COR-L47 (cell line): ENCODE measurements around the gene OR10H5.
"Not testable (repeated sequence)": the region's sequence is repeated elsewhere in the genome, so short reads cannot be mapped to it uniquely, and the experiment has no call there.

ENCODE experiments used
- DNase-seq: peaks from one replicate; lab custom pipeline; 2025; lab: John Stamatoyannopoulos, UW

The OR10H5 gene

DNA sequence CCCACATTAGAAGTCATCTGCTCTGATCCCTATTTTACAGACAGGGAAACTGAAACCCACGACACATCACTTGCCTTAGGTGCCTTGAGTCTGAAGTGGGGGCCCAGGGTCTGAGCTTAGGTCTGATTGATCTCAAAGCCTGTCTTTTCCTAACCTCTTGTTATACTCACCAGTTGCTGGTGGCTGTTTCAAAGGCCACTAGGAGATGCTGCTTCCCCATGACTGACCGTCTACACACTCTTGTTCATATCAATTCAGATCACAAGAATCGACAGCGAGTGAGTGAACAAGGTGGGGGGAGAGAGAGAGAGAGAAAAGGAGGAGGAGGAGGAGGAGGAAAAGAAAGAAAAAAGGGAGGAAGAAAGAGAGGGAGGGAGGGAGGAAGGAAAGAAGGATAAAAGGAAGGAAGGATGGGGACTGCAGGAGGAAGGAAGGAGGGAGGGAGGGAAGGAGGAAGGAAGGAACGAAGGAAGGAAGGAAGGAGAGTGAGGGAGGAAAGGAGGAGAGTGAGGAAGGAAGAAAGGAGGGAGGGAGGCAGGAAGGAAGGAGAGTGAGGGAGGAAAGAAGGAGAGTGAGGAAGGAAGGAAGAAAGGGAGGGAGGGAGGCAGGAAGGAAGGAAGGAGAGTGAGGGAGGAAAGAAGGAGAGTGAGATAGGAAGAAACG is 24.7 kb downstream of the OR10H5 start:
- DNase-seq, result no peak

DNA sequence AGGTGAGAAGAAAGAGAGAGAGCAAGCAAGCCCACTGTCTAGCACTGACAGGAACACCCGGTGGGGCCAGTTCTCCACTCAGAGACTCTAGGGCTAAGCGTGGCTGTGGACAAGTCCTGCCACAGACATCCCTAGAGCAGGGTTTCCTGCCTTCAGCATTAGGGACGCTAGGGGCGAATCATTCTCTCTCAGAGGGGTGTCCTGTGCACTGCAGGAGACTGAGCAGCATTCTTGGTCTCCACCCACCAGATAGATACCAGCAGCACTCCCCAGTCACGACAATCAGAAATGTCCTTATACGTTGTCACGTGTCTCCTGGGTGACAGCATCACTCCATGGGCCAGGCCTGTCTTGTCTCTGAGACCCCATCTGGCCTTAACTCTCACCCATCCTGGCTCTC is 26.5 kb downstream of the OR10H5 start:
- DNase-seq, result no peak

DNA sequence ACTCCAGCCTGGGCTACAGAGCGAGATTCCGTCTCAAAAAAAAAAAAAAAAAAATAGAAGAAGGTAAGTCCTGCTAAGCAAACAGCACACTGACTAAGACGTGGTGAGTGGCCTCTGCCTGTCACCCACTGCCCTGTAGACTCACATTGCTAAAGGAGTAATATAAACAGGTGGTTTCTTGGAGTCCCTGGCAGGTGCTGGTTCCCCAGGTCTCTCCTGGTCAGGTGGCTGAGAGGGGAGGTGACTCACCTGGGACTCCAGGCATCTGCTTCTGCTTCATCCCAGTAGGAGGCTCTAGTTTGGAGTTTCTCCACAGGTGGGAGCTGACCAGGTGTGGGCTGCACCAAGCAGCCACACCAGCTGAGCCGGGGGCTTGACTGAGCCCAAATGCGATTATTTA is 27.8 kb downstream of the OR10H5 start, which contains the start of gene OR10H1:
Gene OR10H1, minus strand, starts transcription at position 359 of the 400 bp plus-strand sequence. CDS start 7,627 bp downstream, outside the sequence.
- no peak for DNase-seq

DNA sequence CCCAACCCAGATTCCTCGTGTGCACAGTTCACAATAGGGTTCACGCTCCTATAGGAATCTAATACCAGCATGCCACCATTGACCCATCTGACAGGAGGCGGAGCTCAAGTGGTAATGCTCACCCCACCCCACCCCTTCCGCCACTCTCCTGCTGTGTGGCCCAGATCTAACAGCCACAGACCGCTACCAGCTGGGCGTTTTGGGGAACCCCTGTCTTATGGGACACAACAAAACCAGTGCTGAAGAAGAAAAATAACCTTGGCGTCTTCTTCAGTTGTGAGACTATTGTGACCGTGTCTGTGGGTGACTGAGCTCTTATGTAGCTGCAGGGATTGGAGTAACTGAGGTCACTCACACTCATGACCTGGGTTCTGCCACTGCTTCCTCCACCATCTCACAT is 33.2 kb downstream of the OR10H5 start:
- no peak for DNase-seq

DNA sequence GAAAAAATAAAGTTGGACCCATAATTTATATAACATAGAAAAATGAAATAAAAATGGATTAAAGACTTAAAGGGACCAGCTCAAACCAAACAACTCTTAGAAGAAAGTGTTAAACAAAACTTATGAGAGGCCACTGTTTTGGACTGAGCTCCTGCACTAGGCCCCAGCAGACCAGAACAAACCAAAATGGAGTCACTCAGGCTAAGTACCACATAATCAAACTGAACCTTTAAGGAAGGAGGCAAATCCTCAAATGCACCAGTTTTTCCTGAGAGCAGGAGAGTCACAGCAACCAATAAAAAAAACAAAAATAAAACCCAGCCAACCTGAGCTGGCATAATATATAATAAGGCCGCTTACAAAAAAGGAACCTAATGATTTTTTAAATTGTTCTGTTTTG is 38.3 kb downstream of the OR10H5 start:
- DNase-seq, result no peak

DNA sequence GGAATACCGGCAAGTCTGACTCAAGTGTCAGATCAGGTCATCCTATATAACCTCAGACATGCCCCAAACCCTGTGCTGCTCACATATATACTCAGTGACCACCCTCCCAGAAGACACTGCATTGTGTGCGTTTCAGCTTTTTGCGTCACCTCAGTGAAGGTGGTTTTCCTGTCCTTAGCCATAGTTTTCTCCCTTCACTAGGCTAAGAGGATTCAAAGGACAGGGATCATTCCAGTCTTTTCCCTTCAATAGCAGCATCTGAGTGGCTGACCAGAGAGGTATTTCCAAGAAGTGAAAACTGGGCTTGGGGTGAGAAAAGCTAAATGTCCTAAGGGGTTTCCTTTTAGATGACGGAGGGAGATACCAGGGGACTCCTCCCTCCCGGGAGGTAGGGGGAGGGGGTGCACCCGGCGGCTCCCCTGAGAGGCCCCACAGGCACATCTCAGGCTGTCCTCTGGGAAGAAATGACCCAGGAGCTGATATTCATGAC is 40.7 kb downstream of the OR10H5 start:
- DNase-seq, result no peak

DNA sequence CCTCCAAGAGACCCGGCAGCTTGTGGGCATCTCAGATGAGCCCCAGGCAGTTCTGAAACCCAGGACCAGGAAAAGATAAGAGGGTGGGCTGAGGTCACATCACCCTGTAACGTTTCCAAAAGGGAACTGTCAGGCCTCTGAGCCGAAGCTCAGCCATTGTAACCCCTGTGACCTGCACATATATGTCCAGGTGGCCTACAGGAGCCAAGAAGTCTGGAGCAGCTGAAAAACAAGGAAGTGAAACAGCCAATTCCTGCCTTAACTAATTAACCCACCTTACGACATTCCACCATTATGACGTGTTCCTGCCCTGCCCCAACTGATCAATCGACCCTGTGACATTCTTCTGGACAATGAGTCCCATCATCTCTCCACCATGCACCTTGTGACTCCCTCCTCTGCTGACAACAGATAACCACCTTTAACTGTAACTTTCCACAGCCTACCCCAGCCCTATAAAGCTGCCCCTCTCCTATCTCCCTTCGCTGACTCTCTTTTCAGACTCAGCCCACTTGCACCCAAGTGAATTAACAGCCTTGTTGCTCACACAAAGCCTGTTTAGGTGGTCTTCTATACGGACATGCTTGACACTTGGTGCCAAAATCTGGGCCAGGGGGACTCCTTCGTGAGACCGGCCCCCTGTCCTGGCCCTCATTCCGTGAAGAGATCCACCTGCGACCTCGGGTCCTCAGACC is 41.3 kb downstream of the OR10H5 start:
- DNase-seq, result not testable (repeated sequence)

DNA sequence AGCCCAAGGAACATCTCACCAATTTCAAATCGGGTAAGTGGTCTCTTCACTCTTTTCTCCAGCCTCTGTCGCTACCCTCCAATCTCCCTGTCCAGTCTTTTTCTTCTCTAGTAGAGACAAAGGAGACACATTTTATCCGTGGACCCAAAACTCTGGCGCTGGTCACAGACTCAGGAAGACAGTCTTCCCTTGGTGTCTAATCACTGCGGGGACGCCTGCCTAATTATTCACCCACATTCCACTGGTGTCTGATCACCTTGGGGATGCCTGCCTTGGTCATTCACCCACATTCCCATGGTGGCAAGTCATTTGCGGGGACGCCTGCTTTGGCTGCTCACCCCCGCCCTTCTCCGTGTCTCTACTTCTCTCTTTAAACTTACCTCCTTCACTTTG is 41.8 kb downstream of the OR10H5 start:
- DNase-seq, result no peak

DNA sequence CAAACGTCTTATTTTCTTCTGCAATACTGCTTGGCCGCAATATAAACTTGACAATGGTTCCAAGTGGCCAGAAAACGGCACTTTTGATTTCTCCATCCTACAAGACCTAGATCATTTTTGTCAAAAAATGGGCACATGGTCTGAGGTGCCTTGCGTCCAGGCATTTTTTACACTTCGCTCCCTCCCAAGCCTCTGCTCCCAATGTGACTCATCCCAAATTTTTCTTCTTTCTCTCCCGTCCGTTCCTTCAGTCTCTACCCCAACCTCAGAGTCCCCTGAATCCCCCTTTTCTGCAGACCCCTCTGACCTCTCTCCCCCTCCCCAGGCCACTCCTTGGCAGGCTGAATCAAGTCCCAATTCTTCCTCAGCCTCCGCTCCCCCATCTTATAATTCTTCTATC is 42.3 kb downstream of the OR10H5 start:
- no peak for DNase-seq

DNA sequence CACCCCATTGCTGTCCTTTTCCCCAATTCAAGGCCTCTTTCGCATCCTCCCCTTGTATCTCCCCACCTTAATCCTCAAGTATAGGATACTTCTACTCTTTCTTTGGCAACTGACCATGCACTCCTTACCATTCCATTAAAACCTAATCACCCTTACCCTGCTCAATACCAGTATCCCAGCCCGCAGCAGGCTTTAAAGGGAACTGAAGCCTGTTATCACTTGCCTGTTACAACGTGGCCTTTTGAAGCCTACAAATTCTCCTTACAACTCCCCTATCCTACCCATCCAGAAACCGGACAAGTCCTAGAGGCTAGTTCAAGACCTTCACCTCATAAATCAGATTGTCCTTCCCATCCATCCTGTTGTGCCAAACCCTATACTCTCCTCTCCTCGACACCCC is 44.2 kb downstream of the OR10H5 start:
- DNase-seq, result no peak

DNA sequence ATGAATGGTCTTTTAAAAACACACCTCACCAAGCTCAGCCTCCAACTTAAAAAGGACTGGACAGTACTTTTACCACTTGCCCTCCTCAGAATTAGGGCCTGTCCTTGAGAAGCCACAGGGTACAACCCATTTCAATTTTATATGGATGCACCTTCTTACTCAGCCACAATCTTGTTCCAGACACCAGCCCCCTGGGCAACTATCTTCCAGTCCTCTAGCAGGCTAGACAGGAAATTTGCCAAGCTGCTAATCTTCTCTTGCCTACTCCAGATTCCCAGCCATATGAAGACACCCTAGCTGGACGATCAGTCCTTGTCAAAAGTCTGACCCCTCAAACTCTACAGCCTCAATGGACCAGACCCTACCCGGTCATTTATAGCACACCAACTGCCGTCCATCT is 46.8 kb downstream of the OR10H5 start:
- DNase-seq, result not testable (repeated sequence)

DNA sequence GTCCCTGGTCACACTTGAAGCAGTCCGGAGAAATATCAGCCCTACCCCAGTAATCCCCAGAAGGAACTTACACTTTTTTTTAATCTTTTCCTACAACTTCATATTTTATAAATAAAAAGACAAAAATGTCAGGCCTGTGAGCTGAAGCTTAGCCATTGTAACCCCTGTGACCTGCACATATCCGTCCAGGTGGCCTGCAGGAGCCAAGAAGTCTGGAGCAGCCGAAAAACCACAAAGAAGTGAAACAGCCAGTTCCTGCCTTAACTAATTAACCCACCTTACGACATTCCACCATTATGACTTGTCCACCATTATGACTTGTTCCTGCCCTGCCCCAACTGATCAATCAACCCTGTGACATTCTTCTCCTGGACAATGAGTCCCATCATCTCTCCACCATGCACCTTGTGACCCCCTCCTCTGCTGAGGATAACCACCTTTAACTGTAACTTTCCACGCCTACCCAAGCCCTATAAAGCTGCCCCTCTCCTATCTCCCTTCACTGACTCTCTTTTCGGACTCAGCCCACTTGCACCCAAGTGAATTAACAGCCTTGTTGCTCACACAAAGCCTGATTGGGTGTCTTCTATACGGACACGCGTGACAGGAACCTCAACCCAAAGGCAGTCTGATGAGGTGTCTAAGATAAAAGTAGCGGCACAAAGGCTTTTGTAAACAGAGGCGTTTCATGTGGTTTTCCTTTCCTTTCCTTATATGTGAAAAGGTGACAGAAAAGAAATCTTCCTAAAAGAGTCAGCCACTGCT is 48.3 kb downstream of the OR10H5 start:
- DNase-seq, result not testable (repeated sequence)

DNA sequence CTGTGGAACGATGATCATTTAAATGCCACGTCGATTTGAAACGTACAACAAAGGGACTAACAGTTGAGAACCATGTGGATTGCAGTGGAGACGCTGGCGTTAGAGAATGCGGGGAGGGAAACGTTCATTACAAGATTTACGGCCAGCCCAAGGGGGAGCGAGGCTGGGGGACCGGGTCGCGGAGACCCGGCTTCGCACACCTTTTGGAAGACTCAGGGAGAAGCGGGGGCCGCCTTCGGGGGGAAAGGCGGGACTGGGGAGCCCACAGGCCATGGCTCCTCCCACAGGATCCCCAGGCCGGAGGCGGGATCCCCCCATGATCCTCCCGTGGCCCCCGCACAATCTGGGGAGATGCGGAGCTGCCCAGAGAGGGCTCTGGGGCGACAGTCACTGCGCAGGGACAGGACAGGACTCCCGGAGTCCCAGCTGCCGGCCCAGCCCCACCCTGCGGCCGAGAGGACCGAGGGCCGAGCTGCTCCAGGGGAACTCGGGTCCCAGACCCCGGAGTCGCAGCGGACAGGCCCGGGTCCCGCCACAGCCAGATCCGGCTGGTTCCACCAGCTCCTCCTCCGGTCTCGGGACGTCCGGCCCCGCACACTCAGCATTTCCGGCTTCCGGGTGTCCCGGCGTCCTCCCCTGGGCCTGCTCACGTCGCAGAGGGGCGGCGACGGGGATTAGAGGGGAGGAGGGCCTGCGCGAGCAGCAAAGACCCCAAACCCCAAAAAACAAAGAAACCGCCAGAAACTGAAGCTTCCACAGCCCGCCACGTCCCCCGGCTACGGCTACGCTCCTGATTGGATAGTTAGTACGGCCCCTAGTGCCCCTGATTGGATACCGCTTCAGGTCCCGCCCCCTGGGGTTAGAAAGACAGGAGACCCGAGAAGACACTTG is 49.1 kb downstream of the OR10H5 start:
- DNase-seq, result peak; percentile 32

DNA sequence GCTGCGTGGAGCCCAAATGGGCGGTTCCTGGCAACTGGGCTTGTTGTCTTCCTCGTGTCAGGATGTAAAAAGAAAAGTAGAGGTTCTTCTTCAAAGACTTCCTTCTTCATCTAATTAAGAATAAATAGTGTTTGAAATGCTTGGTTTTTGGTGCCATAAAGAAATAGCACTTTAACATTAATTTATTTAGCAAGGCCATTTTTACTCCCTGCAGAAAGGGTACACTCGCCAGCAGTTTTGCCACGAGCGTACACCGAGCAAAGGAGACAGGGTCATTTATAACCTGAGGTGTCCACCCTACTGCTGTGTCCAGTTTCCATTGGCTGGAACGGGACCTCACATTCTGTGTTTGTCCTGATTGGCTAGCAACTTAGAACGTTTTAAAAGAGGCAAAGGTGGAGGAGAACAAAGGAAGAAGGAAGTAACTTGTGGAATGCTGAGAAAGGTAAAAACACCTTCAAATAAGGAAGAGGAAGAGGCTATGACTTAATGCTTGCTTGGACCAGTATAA is 49.8 kb downstream of the OR10H5 start:
- no peak for DNase-seq

DNA sequence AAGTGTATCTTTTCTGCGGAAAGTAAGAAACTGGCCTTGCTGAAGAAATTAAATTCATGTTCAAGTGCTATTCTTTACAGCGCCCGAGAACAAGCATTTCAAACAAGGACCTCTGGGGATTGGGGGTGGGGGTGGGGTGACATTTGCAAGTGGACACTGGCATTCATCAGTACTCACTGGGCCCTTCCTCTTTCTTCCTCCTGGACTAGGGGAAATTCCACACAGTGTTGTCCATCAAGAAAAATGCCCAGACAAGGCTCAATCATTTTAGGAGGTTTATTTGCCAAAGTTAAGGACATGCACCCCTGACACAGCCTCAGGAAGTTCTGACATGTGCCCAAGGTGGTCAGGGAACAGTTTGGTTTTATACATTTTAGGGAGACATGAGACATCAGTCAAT is 50.9 kb downstream of the OR10H5 start:
- DNase-seq, result no peak

DNA sequence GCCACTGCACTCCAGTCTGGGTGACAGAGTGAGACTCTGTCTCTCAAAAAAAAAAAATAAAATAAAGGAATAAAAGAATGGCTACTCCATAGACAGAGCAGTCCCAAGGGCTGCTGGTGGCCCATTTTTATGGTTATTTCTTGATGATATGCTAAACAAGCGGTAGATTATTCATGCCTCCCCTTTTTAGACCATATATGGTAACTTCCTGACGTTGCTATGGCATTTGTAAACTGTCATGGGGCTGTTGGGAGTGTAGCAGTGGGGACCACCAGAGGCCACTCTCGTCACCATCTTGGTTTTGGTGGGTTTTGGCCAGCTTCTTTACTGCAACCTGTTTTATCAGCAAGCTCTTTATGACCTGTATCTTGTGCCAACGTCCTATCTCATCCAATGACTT is 52.4 kb downstream of the OR10H5 start:
- not testable (repeated sequence) for DNase-seq

DNA sequence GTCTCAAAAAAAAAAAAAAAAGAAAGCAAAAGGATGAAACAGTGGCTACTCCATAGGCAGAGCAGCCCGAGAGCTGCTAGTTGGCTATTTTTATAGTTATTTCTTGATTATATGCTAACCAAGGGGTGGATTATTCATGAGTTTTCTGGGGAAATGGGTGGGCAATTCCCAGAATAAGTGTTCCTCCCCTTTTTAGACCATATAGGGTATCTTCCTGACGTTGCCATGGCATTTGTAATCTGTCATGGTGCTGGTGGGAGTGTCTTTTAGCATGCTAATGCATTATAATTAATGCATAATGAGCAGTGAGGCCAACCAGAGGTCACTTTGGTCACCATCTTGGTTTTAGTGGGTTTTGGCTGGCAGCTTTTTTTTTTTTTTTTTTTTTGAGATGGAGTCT is 53.4 kb downstream of the OR10H5 start:
- DNase-seq, result no peak

DNA sequence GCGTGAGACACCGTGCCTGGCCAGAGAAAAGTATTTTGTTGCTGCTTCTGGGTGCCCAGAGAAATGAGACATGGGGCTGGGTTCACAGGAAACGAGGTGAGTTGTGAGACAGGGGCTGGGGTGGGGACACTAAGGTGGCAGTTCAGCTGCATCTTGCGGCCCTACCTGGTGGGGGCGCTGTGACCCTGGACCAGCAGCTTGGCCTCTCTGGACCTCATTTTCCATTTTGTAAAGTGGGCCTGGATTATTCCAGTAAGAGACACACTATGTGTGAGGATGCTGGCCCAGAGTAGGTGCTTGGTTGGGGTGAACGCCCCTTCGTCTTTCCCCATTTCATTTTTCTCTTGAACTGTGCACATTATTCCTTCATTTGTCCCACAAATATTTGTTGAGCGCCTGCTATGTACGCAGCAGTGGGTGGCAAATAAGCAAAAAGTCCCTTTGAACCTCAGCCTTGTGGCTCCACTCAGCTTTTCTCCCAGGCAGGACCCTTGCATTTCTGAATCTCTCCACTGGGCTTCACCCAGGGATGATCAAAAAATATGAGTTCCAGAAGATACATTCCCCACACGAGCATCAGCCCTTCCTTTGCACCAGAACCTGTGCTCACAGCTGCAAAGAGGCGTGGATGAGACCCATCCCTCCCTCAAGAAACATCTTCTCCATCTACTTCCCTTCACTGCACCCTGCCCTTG is 54.6 kb downstream of the OR10H5 start:
- DNase-seq, result no peak

DNA sequence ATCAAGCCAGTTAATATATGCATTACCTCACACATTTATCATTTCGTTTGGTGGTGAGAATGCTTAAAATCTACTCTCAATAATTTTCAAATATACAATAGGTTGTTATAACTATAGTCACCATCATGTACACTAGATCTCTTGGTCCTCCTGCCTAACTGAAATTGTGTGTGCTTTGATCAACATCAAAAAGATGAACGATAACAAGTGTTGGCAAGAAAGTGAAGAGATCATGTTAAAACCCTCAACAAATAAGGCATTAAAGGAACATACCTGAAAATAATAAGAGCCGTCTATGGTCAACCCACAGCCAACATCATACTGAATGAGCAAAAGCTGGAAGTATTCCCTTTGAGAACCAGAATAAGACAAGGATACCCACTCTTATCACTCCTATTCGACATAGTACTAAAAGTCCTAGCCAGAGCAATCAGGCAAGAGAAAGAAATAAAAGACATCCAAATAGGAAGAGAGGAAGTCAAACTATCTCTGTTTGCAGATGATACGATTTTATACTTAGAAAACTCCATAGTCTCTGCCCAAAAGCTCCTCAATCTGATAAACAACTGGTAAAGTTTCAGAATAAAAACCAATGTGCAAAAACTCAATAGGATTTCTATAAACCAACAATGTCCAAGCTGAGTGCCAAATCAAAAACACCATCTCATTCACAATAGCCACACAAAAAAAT is 55.9 kb downstream of the OR10H5 start:
- DNase-seq, result no peak

DNA sequence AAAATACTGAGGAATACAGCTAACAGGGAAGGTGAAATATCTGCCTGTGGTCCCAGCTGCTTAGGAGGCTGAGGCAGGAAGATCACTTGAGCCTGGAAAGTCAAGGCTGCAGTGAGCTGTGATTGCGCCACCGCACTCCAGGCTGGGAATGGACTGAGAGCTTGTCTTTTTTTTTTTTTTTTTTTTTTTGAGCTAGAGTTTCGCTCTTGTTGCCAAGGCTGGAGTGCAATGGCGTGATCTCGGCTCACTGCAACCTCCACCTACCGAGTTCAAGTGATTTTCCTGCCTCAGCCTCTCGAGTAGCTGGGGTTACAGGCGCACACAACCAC is 56.4 kb downstream of the OR10H5 start:
- DNase-seq, result not testable (repeated sequence)

DNA sequence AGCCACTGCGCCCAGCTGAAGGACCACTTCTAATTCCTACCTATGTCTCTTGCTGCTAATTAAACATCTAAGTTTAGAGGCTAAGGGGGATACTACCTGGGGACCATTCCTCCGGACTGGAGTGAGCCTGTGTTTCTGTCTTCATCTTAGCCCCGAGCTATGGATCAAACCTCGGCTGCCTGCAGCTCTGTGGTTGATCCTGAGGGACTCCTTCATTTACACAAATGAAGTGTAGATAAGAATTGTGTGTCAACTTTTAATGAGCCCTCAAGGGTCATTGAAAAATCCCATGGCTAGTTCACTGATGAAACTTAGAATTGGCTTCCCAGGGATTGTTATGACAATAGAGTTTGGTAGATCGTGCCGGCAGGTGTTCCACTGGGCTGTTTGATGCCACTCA is 59.5 kb downstream of the OR10H5 start:
- no peak for DNase-seq
